Adrenal gland (tissue), 5 donors: ENCODE measurements around the gene ADH7.

Experiments
- POLR2A ChIP-seq, 2 donors: fragments of 450-650 bp; IDR thresholded peaks; one replicate each; pipeline ENCODE4 v1.6.1; 2017; ENCODE audit warnings: antibody characterized with exemption in 2 of 2, mild to moderate bottlenecking in 2 of 2, moderate library complexity in 1 of 2
- TF ChIP-seq, protein P1 (sequence below), 6 experiments: fragments of 450-650 bp in 4 of 6; fragments of 200-600 bp in 2 of 6; sonication (generic) in 1 of 6; IDR thresholded peaks; 1 replicate in 5 of 6; 2 replicates in 1 of 6; pipeline versions ENCODE4 v1.5.1 to v1.8.0; 2016 to 2021; ENCODE audit warnings: antibody characterized with exemption in 6 of 6, mild to moderate bottlenecking in 2 of 6, moderate library complexity in 1 of 6
- donor health status: DM: no; HTN: no; CAD: no.

DNA sequence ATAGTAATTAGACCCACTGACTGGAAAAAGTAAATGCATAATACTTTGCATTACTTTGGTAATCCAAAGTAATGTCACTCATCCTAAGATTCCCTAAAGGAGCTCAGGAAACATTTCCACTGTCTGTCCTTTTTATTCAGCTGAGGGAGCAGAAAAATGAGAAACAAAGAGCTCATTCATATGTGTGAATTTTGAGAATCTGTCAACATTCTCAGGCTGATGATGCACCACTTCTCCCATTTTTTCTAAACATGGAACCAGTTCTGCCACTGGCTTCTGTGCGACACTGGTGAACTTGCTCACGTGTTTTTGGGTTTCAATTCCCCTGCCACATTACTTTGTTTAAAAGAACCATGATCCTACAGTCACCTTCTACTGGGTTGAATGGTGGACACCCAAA lies 28.4 kb upstream of the ADH7 start:
- TF ChIP-seq, protein P1, sequence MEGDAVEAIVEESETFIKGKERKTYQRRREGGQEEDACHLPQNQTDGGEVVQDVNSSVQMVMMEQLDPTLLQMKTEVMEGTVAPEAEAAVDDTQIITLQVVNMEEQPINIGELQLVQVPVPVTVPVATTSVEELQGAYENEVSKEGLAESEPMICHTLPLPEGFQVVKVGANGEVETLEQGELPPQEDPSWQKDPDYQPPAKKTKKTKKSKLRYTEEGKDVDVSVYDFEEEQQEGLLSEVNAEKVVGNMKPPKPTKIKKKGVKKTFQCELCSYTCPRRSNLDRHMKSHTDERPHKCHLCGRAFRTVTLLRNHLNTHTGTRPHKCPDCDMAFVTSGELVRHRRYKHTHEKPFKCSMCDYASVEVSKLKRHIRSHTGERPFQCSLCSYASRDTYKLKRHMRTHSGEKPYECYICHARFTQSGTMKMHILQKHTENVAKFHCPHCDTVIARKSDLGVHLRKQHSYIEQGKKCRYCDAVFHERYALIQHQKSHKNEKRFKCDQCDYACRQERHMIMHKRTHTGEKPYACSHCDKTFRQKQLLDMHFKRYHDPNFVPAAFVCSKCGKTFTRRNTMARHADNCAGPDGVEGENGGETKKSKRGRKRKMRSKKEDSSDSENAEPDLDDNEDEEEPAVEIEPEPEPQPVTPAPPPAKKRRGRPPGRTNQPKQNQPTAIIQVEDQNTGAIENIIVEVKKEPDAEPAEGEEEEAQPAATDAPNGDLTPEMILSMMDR (IDR thresholded peaks at IDR 0.05), result no peak
- no peak for TF ChIP-seq POLR2A (IDR thresholded peaks at IDR 0.05)
